HEK293 (cell line): Measurements from ENCODE around the gene GNB1L.

Experiments
- CTCF ChIA-PET: fragments of 350-600 bp; formaldehyde crosslinking; extraction: SDS; loops from one replicate; lab custom pipeline; 2021; ENCODE audit warnings: antibody characterized with exemption; lab: Yijun Ruan, JAX
- POLR2A ChIA-PET: fragments of 300-600 bp; formaldehyde crosslinking; extraction: SDS; loops from one replicate; lab custom pipeline; 2020; ENCODE audit warnings: antibody characterized with exemption, inconsistent platforms; lab: Yijun Ruan, JAX
- H3K27ac ChIP-seq: fragments of 200-500 bp; sonication (Bioruptor generic); 2 replicates; pipeline ENCODE4 v1.5.1; 2014; ENCODE audit warnings: low read depth, low read length, control low read depth, inconsistent platforms; ENCODE audit errors: extremely low read depth
- H3K36me3 ChIP-seq, 2 experiments: fragments of 200-500 bp in 1 of 2; sonication (Bioruptor generic) in 1 of 2; 1 replicate in 1 of 2; 2 replicates in 1 of 2; pipeline ENCODE4 v1.5.1; 2014 to 2017; ENCODE audit warnings: inconsistent platforms in 2 of 2, low read length in 2 of 2; ENCODE audit not compliant: control insufficient read depth in 2 of 2, insufficient read depth in 1 of 2
- H3K4me1 ChIP-seq: fragments of 200-500 bp; sonication (Bioruptor generic); 2 replicates; pipeline ENCODE4 v1.5.1; 2014; ENCODE audit warnings: mild to moderate bottlenecking, low read length, inconsistent platforms; ENCODE audit not compliant: control insufficient read depth, insufficient read depth
- H3K4me3 ChIP-seq: 2 replicates; pipeline ENCODE4 v1.5.1; 2011; ENCODE audit warnings: low read depth, mild to moderate bottlenecking, control low read depth, low read length, moderate library complexity
- H3K9me3 ChIP-seq: fragments of 200-500 bp; sonication (Bioruptor generic); 2 replicates; pipeline ENCODE4 v1.5.1; 2014; ENCODE audit warnings: low read depth, low read length, inconsistent platforms; ENCODE audit not compliant: control insufficient read depth, insufficient read depth
- BCL11B ChIP-seq: fragments of 450-650 bp; formaldehyde crosslinking; IDR thresholded peaks from 2 replicates; pipeline ENCODE4 v1.5.1; 2016; ENCODE audit warnings: low read depth, missing biosample characterization, missing genetic modification characterization
- HOXA7 ChIP-seq: sonication (generic); formaldehyde crosslinking; IDR thresholded peaks from 2 replicates; pipeline ENCODE4 v1.8.1; 2022; ENCODE audit warnings: missing genetic modification reagents, borderline replicate concordance
- OVOL3 ChIP-seq: fragments of 450-650 bp; formaldehyde crosslinking; IDR thresholded peaks from 2 replicates; pipeline ENCODE4 v1.5.1; 2016; ENCODE audit warnings: missing biosample characterization, missing genetic modification characterization
- PRDM1 ChIP-seq: fragments of 450-650 bp; formaldehyde crosslinking; IDR thresholded peaks from 2 replicates; pipeline ENCODE4; 2016; ENCODE audit warnings: missing biosample characterization, missing genetic modification characterization
- YY2 ChIP-seq: fragments of 450-650 bp; formaldehyde crosslinking; IDR thresholded peaks from 2 replicates; pipeline ENCODE4 v1.5.1; 2016; ENCODE audit warnings: missing biosample characterization, missing genetic modification characterization
- ZBTB8A ChIP-seq: fragments of 450-650 bp; formaldehyde crosslinking; IDR thresholded peaks from 2 replicates; pipeline ENCODE4 v1.5.1; 2016; ENCODE audit warnings: missing biosample characterization, missing genetic modification characterization
- ZNF114 ChIP-seq: fragments of 450-650 bp; formaldehyde crosslinking; IDR thresholded peaks from 2 replicates; pipeline ENCODE4 v1.5.0; 2017; ENCODE audit warnings: missing biosample characterization, missing genetic modification characterization
- ZNF140 ChIP-seq: fragments of 450-650 bp; formaldehyde crosslinking; IDR thresholded peaks from 2 replicates; pipeline ENCODE4 v1.5.1; 2016; ENCODE audit warnings: missing biosample characterization, missing genetic modification characterization
- ZNF202 ChIP-seq: fragments of 450-650 bp; formaldehyde crosslinking; IDR thresholded peaks from 2 replicates; pipeline ENCODE4 v1.5.1; 2016; ENCODE audit warnings: missing biosample characterization, missing genetic modification characterization, borderline replicate concordance
- ZNF211 ChIP-seq: fragments of 450-650 bp; formaldehyde crosslinking; IDR thresholded peaks from 2 replicates; pipeline ENCODE4 v1.5.1; 2016; ENCODE audit warnings: low read depth, missing biosample characterization, missing genetic modification characterization
- ZNF214 ChIP-seq: fragments of 450-650 bp; formaldehyde crosslinking; IDR thresholded peaks from 2 replicates; pipeline ENCODE4 v1.5.1; 2017; ENCODE audit warnings: missing biosample characterization, mild to moderate bottlenecking, missing genetic modification characterization, borderline replicate concordance
- ZNF23 ChIP-seq: fragments of 450-650 bp; formaldehyde crosslinking; IDR thresholded peaks from 2 replicates; pipeline ENCODE4 v1.5.1; 2016; ENCODE audit warnings: missing biosample characterization, missing genetic modification characterization, borderline replicate concordance
- ZNF248 ChIP-seq: fragments of 450-650 bp; formaldehyde crosslinking; IDR thresholded peaks from 2 replicates; pipeline ENCODE4 v1.5.1; 2017; ENCODE audit warnings: missing biosample characterization, missing genetic modification characterization
- ZNF335 ChIP-seq: fragments of 450-650 bp; formaldehyde crosslinking; conservative IDR thresholded peaks from 2 replicates; pipeline ENCODE4 v1.5.1; 2016; ENCODE audit warnings: missing biosample characterization, missing genetic modification characterization
- ZNF416 ChIP-seq: fragments of 450-650 bp; formaldehyde crosslinking; IDR thresholded peaks from 2 replicates; pipeline ENCODE4 v1.5.1; 2016; ENCODE audit warnings: missing biosample characterization, missing genetic modification characterization
- ZNF501 ChIP-seq: fragments of 450-650 bp; formaldehyde crosslinking; IDR thresholded peaks from 2 replicates; pipeline ENCODE4 v1.5.1; 2016; ENCODE audit warnings: missing biosample characterization, missing genetic modification characterization
- ZNF544 ChIP-seq: fragments of 450-650 bp; formaldehyde crosslinking; IDR thresholded peaks from 2 replicates; pipeline ENCODE4 v1.5.0; 2017; ENCODE audit warnings: missing biosample characterization, missing genetic modification characterization
- ZNF677 ChIP-seq: fragments of 450-650 bp; IDR thresholded peaks from 2 replicates; pipeline ENCODE4 v1.5.0; 2018; ENCODE audit warnings: missing biosample characterization, mild to moderate bottlenecking, missing genetic modification characterization, moderate library complexity
- ZNF76 ChIP-seq: fragments of 450-650 bp; formaldehyde crosslinking; IDR thresholded peaks from 2 replicates; pipeline ENCODE4; 2016; ENCODE audit warnings: low read depth, missing biosample characterization, missing genetic modification characterization, borderline replicate concordance
- ZNF776 ChIP-seq: fragments of 450-650 bp; formaldehyde crosslinking; IDR thresholded peaks from 2 replicates; pipeline ENCODE4 v1.5.0; 2017; ENCODE audit warnings: missing biosample characterization, missing genetic modification characterization, borderline replicate concordance
- ZSCAN23 ChIP-seq: fragments of 450-650 bp; formaldehyde crosslinking; IDR thresholded peaks from 2 replicates; pipeline ENCODE4 v1.5.1; 2016; ENCODE audit warnings: missing biosample characterization, missing genetic modification characterization
- TF ChIP-seq, protein P1 (sequence below): fragments of 450-650 bp; formaldehyde crosslinking; IDR thresholded peaks from 2 replicates; pipeline ENCODE4 v1.5.1; 2016; ENCODE audit warnings: missing biosample characterization, missing genetic modification characterization
- TF ChIP-seq, protein P2 (sequence below): fragments of 450-650 bp; formaldehyde crosslinking; IDR thresholded peaks from 2 replicates; pipeline ENCODE4 v1.5.1; 2016; ENCODE audit warnings: missing biosample characterization, missing genetic modification characterization
- TF ChIP-seq, protein P3 (sequence below): fragments of 450-650 bp; formaldehyde crosslinking; IDR thresholded peaks from 2 replicates; pipeline ENCODE4 v1.5.1; 2016; ENCODE audit warnings: missing biosample characterization, missing genetic modification characterization
- TF ChIP-seq, protein P4 (sequence below): fragments of 450-650 bp; formaldehyde crosslinking; IDR thresholded peaks from 2 replicates; pipeline ENCODE4 v1.5.1; 2016; ENCODE audit warnings: missing biosample characterization, missing genetic modification characterization, borderline replicate concordance

GNB1L gene

DNA sequence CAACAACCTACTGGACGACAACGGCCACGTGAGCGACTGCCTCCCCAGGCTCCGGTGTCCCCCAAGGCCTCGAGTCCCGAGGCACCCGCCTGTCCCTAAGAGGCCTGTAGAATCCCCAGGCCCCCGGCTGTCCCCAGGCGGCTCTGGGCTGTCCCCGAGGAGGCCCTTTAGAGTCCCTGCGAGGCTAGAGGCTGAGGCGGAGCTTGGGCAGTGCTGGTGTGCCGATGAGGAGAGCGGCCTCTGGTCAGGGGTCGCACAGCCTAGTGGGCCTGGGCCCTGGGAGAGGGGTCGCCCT lies 90.4 kb downstream of the GNB1L start (continued):
- TF ChIP-seq ZNF335 (no peak), ZNF140 (tag by site-specific recombination) (no peak), ZNF248 (tag by site-specific recombination) (no peak), ZNF677 (tag by site-specific recombination) (no peak), ZNF776 (no peak), ZNF416 (tag by site-specific recombination) (no peak)
- TF ChIP-seq, protein P1, sequence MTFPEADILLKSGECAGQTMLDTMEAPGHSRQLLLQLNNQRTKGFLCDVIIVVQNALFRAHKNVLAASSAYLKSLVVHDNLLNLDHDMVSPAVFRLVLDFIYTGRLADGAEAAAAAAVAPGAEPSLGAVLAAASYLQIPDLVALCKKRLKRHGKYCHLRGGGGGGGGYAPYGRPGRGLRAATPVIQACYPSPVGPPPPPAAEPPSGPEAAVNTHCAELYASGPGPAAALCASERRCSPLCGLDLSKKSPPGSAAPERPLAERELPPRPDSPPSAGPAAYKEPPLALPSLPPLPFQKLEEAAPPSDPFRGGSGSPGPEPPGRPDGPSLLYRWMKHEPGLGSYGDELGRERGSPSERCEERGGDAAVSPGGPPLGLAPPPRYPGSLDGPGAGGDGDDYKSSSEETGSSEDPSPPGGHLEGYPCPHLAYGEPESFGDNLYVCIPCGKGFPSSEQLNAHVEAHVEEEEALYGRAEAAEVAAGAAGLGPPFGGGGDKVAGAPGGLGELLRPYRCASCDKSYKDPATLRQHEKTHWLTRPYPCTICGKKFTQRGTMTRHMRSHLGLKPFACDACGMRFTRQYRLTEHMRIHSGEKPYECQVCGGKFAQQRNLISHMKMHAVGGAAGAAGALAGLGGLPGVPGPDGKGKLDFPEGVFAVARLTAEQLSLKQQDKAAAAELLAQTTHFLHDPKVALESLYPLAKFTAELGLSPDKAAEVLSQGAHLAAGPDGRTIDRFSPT (tag by site-specific recombination), result no peak

DNA sequence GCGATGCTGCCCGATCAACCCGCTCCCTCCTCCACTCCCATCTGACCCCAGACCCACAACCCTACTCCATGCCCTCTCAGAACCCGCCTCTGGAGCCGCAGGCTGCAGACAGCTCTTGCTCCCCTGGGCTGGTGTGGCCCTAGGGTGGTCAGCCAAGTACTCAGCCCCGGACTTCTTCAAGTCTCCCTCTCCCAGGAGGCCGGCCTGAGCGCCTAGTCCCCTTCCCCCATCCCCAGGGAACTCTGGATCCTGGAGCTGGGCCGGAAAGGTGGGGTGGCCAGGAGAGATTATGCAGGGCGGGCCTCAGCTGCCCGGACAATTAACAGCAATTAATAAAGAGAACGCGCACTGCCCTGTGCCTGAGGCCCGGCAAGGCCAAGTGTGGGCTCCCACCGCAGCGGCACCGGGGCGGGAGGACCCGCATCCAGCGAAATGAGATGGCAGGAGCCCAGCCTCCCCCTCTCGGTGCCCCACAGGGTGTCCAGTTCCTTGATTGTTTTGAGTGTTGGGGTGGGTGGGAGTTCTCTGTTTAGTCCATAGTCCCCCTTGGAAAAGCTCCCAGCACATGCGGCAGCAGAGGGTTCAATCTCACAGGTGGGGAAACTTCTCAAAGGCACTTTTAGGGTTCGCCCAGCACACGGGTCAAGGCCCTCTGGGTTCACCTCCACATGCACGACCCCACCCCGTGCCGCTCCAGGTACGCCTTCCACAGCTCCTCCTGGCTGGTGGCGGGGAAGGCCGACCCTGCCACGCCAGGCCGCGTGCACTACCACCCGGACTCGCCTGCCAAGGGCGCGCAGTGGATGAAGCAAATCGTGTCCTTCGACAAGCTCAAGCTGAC lies 91.0 kb downstream of the GNB1L start:
- Histone ChIP-seq H3K4me1 (no peaks in the 10 kb centered on the region), H3K27ac (no peak overlapping the region), H3K36me3 (peaks cover 0 to 62% of the 10 kb centered on the region in 2 experiments; a peak in 1 of 3 replicates), H3K4me3 (no peak overlapping the region), H3K9me3 (no peaks in the 10 kb centered on the region)
- TF ChIP-seq ZNF501 (tag by site-specific recombination) (no peak), ZNF76 (tag by site-specific recombination) (no peak), ZNF114 (tag by site-specific recombination) (no peak), ZNF211 (tag by site-specific recombination) (no peak), PRDM1 (tag by site-specific recombination) (no peak), ZNF544 (tag by site-specific recombination) (no peak), ZSCAN23 (tag by site-specific recombination) (no peak), ZNF214 (tag by site-specific recombination) (no peak), OVOL3 (no peak), ZBTB8A (no peak), YY2 (no peak), BCL11B (no peak), ZNF23 (no peak), HOXA7 (no peak), ZNF202 (tag by site-specific recombination) (no peak)
- TF ChIP-seq, protein P2, sequence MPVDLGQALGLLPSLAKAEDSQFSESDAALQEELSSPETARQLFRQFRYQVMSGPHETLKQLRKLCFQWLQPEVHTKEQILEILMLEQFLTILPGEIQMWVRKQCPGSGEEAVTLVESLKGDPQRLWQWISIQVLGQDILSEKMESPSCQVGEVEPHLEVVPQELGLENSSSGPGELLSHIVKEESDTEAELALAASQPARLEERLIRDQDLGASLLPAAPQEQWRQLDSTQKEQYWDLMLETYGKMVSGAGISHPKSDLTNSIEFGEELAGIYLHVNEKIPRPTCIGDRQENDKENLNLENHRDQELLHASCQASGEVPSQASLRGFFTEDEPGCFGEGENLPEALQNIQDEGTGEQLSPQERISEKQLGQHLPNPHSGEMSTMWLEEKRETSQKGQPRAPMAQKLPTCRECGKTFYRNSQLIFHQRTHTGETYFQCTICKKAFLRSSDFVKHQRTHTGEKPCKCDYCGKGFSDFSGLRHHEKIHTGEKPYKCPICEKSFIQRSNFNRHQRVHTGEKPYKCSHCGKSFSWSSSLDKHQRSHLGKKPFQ (tag by site-specific recombination), result no peak
- TF ChIP-seq, protein P3, sequence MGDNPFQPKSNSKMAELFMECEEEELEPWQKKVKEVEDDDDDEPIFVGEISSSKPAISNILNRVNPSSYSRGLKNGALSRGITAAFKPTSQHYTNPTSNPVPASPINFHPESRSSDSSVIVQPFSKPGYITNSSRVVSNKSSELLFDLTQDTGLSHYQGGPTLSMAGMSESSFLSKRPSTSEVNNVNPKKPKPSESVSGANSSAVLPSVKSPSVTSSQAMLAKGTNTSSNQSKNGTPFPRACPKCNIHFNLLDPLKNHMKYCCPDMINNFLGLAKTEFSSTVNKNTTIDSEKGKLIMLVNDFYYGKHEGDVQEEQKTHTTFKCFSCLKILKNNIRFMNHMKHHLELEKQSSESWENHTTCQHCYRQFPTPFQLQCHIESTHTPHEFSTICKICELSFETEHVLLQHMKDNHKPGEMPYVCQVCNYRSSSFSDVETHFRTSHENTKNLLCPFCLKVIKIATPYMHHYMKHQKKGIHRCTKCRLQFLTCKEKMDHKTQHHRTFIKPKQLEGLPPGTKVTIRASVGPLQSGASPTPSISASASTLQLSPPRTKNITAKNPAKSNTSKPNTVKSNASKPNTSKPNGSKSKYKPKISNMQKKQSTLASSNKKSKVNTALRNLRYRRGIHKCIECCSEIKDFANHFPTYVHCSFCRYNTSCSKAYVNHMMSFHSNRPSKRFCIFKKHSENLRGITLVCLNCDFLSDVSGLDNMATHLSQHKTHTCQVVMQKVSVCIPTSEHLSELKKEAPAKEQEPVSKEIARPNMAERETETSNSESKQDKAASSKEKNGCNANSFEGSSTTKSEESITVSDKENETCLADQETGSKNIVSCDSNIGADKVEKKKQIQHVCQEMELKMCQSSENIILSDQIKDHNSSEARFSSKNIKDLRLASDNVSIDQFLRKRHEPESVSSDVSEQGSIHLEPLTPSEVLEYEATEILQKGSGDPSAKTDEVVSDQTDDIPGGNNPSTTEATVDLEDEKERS, result no peak
- TF ChIP-seq, protein P4, sequence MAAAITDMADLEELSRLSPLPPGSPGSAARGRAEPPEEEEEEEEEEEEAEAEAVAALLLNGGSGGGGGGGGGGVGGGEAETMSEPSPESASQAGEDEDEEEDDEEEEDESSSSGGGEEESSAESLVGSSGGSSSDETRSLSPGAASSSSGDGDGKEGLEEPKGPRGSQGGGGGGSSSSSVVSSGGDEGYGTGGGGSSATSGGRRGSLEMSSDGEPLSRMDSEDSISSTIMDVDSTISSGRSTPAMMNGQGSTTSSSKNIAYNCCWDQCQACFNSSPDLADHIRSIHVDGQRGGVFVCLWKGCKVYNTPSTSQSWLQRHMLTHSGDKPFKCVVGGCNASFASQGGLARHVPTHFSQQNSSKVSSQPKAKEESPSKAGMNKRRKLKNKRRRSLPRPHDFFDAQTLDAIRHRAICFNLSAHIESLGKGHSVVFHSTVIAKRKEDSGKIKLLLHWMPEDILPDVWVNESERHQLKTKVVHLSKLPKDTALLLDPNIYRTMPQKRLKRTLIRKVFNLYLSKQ (tag by site-specific recombination), result no peak
- ChIA-PET CTCF (interaction anchor here (0.6 to 2.1 kb wide), 5 partner anchors 10 to 141 kb away, joined by 3 to 7 read pairs (median 5); no protein-coding TSS in a partner anchor), POLR2A (interaction anchor here (0.5 kb wide), 1 partner anchor 282 kb away, joined by 4 read pairs; no protein-coding TSS in a partner anchor)
